ENCODE measurements around the gene CHD6. TPM values are rescaled to one million over a fixed set of nuclear protein-coding genes. Genes with fewer than 3 reads are reported as not detected.

CHD6 gene
- total and polyA plus RNA-seq, 12 donors: 9.2 to 56.8 (median 41.7) TPM

DNA sequence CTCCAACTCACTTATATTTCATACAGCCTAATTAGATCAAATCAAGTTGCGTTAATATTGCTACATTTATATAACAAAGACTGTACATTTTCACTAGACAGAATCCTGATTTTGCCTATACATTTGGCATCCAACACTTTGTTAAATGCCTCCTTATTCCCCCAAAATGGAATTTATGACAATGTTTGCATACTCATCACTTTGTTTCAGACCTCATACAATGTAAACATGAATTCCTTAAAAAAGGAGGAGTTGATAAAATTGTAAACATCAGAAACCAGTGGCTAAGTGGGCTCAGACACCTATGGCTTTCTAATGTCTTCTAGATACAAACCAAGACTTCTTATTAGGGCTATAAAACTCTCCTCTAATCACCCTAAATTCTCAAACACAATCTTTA lies 87.3 kb downstream of the CHD6 start:
- H3K4me3 ChIP-seq: no peak overlapping the region
- H3K27ac ChIP-seq: no peak overlapping the region
- H3K36me3 ChIP-seq (replicated peaks in 1 of 2): peaks cover 0 to 9% of the 10 kb centered on the region in 2 donors
- WGBS, 4 donors: 94 to 100% (median 99%) methylated on average over 1 of the region's 1 CpG
- H3K4me1 ChIP-seq (replicated peaks in 1 of 2): peaks cover 13 to 20% of the 10 kb centered on the region in 2 donors
- no peaks in the 10 kb centered on the region for H3K9me3 ChIP-seq (replicated peaks in 1 of 3)
- DNase-seq: no peak
- no peaks in the 10 kb centered on the region for H3K27me3 ChIP-seq
- no peak for TF ChIP-seq POLR2A (IDR thresholded peaks at IDR 0.05)
- TF ChIP-seq, protein P1, sequence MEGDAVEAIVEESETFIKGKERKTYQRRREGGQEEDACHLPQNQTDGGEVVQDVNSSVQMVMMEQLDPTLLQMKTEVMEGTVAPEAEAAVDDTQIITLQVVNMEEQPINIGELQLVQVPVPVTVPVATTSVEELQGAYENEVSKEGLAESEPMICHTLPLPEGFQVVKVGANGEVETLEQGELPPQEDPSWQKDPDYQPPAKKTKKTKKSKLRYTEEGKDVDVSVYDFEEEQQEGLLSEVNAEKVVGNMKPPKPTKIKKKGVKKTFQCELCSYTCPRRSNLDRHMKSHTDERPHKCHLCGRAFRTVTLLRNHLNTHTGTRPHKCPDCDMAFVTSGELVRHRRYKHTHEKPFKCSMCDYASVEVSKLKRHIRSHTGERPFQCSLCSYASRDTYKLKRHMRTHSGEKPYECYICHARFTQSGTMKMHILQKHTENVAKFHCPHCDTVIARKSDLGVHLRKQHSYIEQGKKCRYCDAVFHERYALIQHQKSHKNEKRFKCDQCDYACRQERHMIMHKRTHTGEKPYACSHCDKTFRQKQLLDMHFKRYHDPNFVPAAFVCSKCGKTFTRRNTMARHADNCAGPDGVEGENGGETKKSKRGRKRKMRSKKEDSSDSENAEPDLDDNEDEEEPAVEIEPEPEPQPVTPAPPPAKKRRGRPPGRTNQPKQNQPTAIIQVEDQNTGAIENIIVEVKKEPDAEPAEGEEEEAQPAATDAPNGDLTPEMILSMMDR (IDR thresholded peaks at IDR 0.05): no peak
- intact Hi-C loops (cut with DNase I): no loop called here

DNA sequence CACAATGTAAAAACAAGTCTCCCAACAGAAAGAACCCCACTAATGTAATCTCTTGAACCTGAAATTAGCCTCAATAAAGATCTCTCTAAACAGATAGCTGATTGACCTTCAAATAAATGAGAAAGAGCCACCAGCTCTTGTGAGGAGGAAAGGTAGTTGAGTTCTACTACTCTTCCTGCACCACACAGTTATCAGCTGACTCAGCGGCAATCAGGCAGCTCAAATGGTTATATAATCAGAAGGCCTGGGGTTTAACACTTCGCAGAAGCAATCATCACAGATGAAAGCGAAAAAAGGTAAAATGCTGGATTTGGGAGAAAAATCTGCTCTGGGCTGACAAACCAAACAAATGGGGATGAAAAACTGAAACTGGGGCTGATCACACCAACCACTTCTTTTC lies 91.8 kb downstream of the CHD6 start:
- WGBS, 4 donors: 48 to 57% (median 50%) methylated on average over 3 of the region's 3 CpGs
- Histone ChIP-seq H3K36me3 (replicated peaks in 1 of 2) (no peaks in the 10 kb centered on the region), H3K27me3 (no peaks in the 10 kb centered on the region), H3K4me1 (replicated peaks in 1 of 2) (peaks cover 6 to 32% of the 10 kb centered on the region in 2 donors), H3K4me3 (no peak overlapping the region), H3K9me3 (replicated peaks in 1 of 3) (no peaks in the 10 kb centered on the region), H3K27ac (peak overlapping the region in 1 of 5 donors; percentile 52)
- TF ChIP-seq, protein P1 (IDR thresholded peaks at IDR 0.05): no peak
- TF ChIP-seq POLR2A (IDR thresholded peaks at IDR 0.05): no peak
- DNase-seq: peak in 3 of 7 donors; percentile 18 to 26 (median 22)
- intact Hi-C loops (cut with DNase I): no loop called here

DNA sequence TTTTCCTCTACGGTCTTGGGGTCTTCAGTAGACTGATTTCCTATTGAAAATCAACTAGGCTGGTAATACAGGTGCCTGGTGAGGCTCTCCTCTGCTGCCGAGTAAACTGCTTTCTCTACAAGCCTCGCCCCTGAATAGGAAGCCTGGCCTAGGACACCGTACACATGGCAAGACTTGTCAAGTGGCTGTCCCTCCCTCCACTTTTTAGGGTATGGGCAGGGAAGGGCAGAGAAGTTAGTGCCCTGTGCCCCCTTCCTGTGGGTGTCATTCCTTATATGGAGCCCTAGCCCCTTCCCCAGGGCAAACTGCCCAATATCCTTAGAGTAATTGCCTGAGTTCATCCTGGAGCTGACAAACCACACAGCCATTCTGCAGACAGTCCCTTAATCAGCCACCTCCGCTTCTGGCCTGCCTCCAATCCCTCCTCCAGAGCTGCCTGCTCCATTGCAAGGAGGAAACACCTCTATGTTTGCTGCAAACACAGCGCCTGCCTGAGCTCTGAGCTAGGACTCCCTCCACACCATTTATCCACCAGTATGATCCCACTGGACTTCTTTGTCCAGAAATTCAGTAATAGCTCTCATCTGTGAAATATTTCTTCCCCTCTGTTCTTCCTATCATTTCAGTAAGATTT lies 93.1 kb downstream of the CHD6 start:
- peak; percentile 64 to 90 (median 78) for DNase-seq
- Histone ChIP-seq H3K36me3 (replicated peaks in 1 of 2) (no peaks in the 10 kb centered on the region), H3K27me3 (no peaks in the 10 kb centered on the region), H3K9me3 (replicated peaks in 1 of 3) (no peaks in the 10 kb centered on the region), H3K4me1 (replicated peaks in 1 of 2) (peaks cover 6 to 32% of the 10 kb centered on the region in 2 donors), H3K4me3 (peak overlapping the region in 1 of 4 donors; percentile 31), H3K27ac (peak overlapping the region in 2 of 5 donors; percentile 47 to 52)
- WGBS, 4 donors: 42 to 52% (median 43%) methylated on average over 6 of the region's 6 CpGs
- TF ChIP-seq, protein P1 (IDR thresholded peaks at IDR 0.05): no peak
- no peak for TF ChIP-seq POLR2A (IDR thresholded peaks at IDR 0.05)
- intact Hi-C loops (cut with DNase I): no loop called here

GRCh38 chr20:41523857-41524256 lies 94.3 kb downstream of the CHD6 start:
- H3K9me3 ChIP-seq (replicated peaks in 1 of 3): no peaks in the 10 kb centered on the region
- H3K4me1 ChIP-seq (replicated peaks in 1 of 2): peaks cover 6 to 32% of the 10 kb centered on the region in 2 donors
- no peak overlapping the region for H3K4me3 ChIP-seq
- H3K36me3 ChIP-seq (replicated peaks in 1 of 2): no peaks in the 10 kb centered on the region
- 70 to 79% (median 72%) methylated on average over 5 of the region's 5 CpGs for WGBS, 4 donors
- DNase-seq: no peak
- no peaks in the 10 kb centered on the region for H3K27me3 ChIP-seq
- intact Hi-C loops (cut with DNase I): no loop called here
- TF ChIP-seq, protein P1 (IDR thresholded peaks at IDR 0.05): no peak
- no peak for TF ChIP-seq POLR2A (IDR thresholded peaks at IDR 0.05)
- H3K27ac ChIP-seq: no peak overlapping the region

Measured in adrenal gland (tissue), 12 donors.